ENCODE measurements around the gene MEDAG.

Gene MEDAG

GRCh38 chr13:30872685-30873461 is 33.2 kb upstream of the MEDAG start:
- peak; percentile 87 for DNase-seq (ENCODE audit: low read depth, low spot score)

GRCh38 chr13:30873499-30873898 is 32.6 kb upstream of the MEDAG start:
- DNase-seq (ENCODE audit: low read depth, low spot score) = peak; percentile 64

GRCh38 chr13:30874111-30874510 is 32.0 kb upstream of the MEDAG start:
- no peak for DNase-seq (ENCODE audit: low read depth, low spot score)

- no peak for DNase-seq (ENCODE audit: low read depth, low spot score)
These were observed 31.5 kb upstream of the MEDAG start for GRCh38 chr13:30874561-30874960.

GRCh38 chr13:30877335-30877734 is 28.7 kb upstream of the MEDAG start:
- DNase-seq (ENCODE audit: low read depth, low spot score) = no peak

- DNase-seq (ENCODE audit: low read depth, low spot score) = no peak
These were observed 25.8 kb upstream of the MEDAG start for GRCh38 chr13:30880151-30880855.

- DNase-seq (ENCODE audit: low read depth, low spot score) = no peak
These were observed 25.3 kb upstream of the MEDAG start for GRCh38 chr13:30880856-30881155.

GRCh38 chr13:30881191-30881651 is 24.9 kb upstream of the MEDAG start:
- no peak for DNase-seq (ENCODE audit: low read depth, low spot score)

- DNase-seq (ENCODE audit: low read depth, low spot score) = no peak
These were observed 23.8 kb upstream of the MEDAG start for GRCh38 chr13:30882026-30882850.

GRCh38 chr13:30882996-30883766 is 22.9 kb upstream of the MEDAG start:
- DNase-seq (ENCODE audit: low read depth, low spot score) = no peak

GRCh38 chr13:30884543-30884942 is 21.5 kb upstream of the MEDAG start:
- peak; percentile 83 for DNase-seq (ENCODE audit: low read depth, low spot score)

- DNase-seq (ENCODE audit: low read depth, low spot score) = no peak
These were observed 16.8 kb upstream of the MEDAG start for GRCh38 chr13:30889196-30889690.

GRCh38 chr13:30892966-30893365 is 13.1 kb upstream of the MEDAG start:
- DNase-seq (ENCODE audit: low read depth, low spot score) = peak; percentile 91

- DNase-seq (ENCODE audit: low read depth, low spot score) = peak; percentile 45
These were observed 10.3 kb upstream of the MEDAG start for GRCh38 chr13:30895773-30896172.

- peak; percentile 45 for DNase-seq (ENCODE audit: low read depth, low spot score)
These were observed 8.0 kb upstream of the MEDAG start for GRCh38 chr13:30898070-30898469.

GRCh38 chr13:30898678-30899241 is 7.3 kb upstream of the MEDAG start:
- no peak for DNase-seq (ENCODE audit: low read depth, low spot score)

GRCh38 chr13:30900436-30900835 is 5.6 kb upstream of the MEDAG start:
- DNase-seq (ENCODE audit: low read depth, low spot score) = no peak

GRCh38 chr13:30900952-30901749 is 4.9 kb upstream of the MEDAG start:
- DNase-seq (ENCODE audit: low read depth, low spot score) = no peak

- DNase-seq (ENCODE audit: low read depth, low spot score) = no peak
These were observed 2.0 kb upstream of the MEDAG start for GRCh38 chr13:30904043-30904442.

GRCh38 chr13:30906411-30907051 is 460 bp downstream of the MEDAG start:
- peak; percentile 49 for DNase-seq (ENCODE audit: low read depth, low spot score)
